Skeletal muscle satellite cell (primary cell): Measurements from ENCODE around the gene STK25.

Experiments
- H3K27me3 ChIP-seq: 2 replicates; pipeline ENCODE4 v1.7.0; 2013; ENCODE audit warnings: low read length; ENCODE audit not compliant: control insufficient read depth, insufficient read depth
- H3K36me3 ChIP-seq: 2 replicates; pipeline ENCODE4 v1.7.0; 2013; ENCODE audit warnings: mild to moderate bottlenecking, control low read depth, low read length; ENCODE audit not compliant: insufficient read depth
- H3K4me1 ChIP-seq: 2 replicates; pipeline ENCODE4 v1.7.0; 2013; ENCODE audit warnings: low read length; ENCODE audit not compliant: control insufficient read depth, insufficient read depth
- H3K4me2 ChIP-seq: 2 replicates; pipeline ENCODE4 v1.7.0; 2013; ENCODE audit warnings: mild to moderate bottlenecking, low read length
- H3K4me3 ChIP-seq: 2 replicates; pipeline ENCODE4 v1.7.0; 2013; ENCODE audit warnings: low read length
- H3K9ac ChIP-seq: 2 replicates; pipeline ENCODE4 v1.7.0; 2013; ENCODE audit warnings: mild to moderate bottlenecking, low read depth, low read length, moderate library complexity
- H3K9me3 ChIP-seq: replicated peaks from 2 replicates; pipeline ENCODE4 v1.7.0; 2013; ENCODE audit warnings: mild to moderate bottlenecking, control low read depth, low read length

The STK25 gene

GRCh38 chr2:241489088-241489487, 19.3 kb downstream of the STK25 start:
- H3K4me2 ChIP-seq = no peak overlapping the region
- H3K9me3 ChIP-seq = no peaks in the 10 kb centered on the region
- no peak overlapping the region for H3K9ac ChIP-seq
- no peak overlapping the region for H3K4me3 ChIP-seq
- peaks cover 3% of the 10 kb centered on the region for H3K4me1 ChIP-seq
- no peaks in the 10 kb centered on the region for H3K27me3 ChIP-seq
- peaks cover 15% of the 10 kb centered on the region for H3K36me3 ChIP-seq

GRCh38 chr2:241485172-241485911, 23.0 kb downstream of the STK25 start:
- no peak overlapping the region for H3K9ac ChIP-seq

GRCh38 chr2:241483305-241483704, 25.1 kb downstream of the STK25 start:
- no peaks in the 10 kb centered on the region for H3K9me3 ChIP-seq
- H3K36me3 ChIP-seq = peaks cover 6% of the 10 kb centered on the region
- no peak overlapping the region for H3K4me2 ChIP-seq
- H3K4me3 ChIP-seq = no peak overlapping the region
- no peak overlapping the region for H3K9ac ChIP-seq
- H3K27me3 ChIP-seq = no peaks in the 10 kb centered on the region
- no peaks in the 10 kb centered on the region for H3K4me1 ChIP-seq

More at GRCh38 chr2:241485172-241485911, 23.0 kb downstream of the STK25 start:
- Histone ChIP-seq H3K27me3 (no peaks in the 10 kb centered on the region), H3K36me3 (no peaks in the 10 kb centered on the region), H3K4me2 (no peak overlapping the region), H3K4me3 (no peak overlapping the region), H3K9me3 (no peaks in the 10 kb centered on the region), H3K4me1 (no peaks in the 10 kb centered on the region)

GRCh38 chr2:241482126-241482955, 26.0 kb downstream of the STK25 start:
- Histone ChIP-seq H3K4me3 (no peak overlapping the region), H3K4me2 (no peak overlapping the region), H3K9ac (no peak overlapping the region), H3K4me1 (no peaks in the 10 kb centered on the region), H3K27me3 (no peaks in the 10 kb centered on the region), H3K36me3 (peaks cover 6% of the 10 kb centered on the region), H3K9me3 (no peaks in the 10 kb centered on the region)

- H3K4me3 ChIP-seq = no peak overlapping the region
- H3K4me2 ChIP-seq = no peak overlapping the region
- H3K27me3 ChIP-seq = no peaks in the 10 kb centered on the region
- H3K9me3 ChIP-seq = no peaks in the 10 kb centered on the region
- peaks cover 6% of the 10 kb centered on the region for H3K36me3 ChIP-seq
- H3K9ac ChIP-seq = no peak overlapping the region
- no peaks in the 10 kb centered on the region for H3K4me1 ChIP-seq
Observed at GRCh38 chr2:241481687-241482086, 26.7 kb downstream of the STK25 start.

GRCh38 chr2:241479026-241479898, 29.1 kb downstream of the STK25 start:
- Histone ChIP-seq H3K9me3 (no peaks in the 10 kb centered on the region), H3K4me3 (no peak overlapping the region), H3K36me3 (peaks cover 6% of the 10 kb centered on the region), H3K27me3 (no peaks in the 10 kb centered on the region), H3K4me2 (no peak overlapping the region), H3K4me1 (no peaks in the 10 kb centered on the region), H3K9ac (no peak overlapping the region)

GRCh38 chr2:241478166-241478565, 30.2 kb downstream of the STK25 start:
- no peak overlapping the region for H3K9ac ChIP-seq
- no peaks in the 10 kb centered on the region for H3K9me3 ChIP-seq
- H3K27me3 ChIP-seq = no peaks in the 10 kb centered on the region
- H3K4me1 ChIP-seq = no peaks in the 10 kb centered on the region
- no peak overlapping the region for H3K4me2 ChIP-seq
- peaks cover 6% of the 10 kb centered on the region for H3K36me3 ChIP-seq
- H3K4me3 ChIP-seq = no peak overlapping the region

GRCh38 chr2:241475267-241475666, 33.1 kb downstream of the STK25 start:
- no peaks in the 10 kb centered on the region for H3K9me3 ChIP-seq
- no peak overlapping the region for H3K4me3 ChIP-seq
- H3K4me1 ChIP-seq = no peaks in the 10 kb centered on the region
- peaks cover 6% of the 10 kb centered on the region for H3K36me3 ChIP-seq
- H3K4me2 ChIP-seq = no peak overlapping the region
- no peak overlapping the region for H3K9ac ChIP-seq
- H3K27me3 ChIP-seq = no peaks in the 10 kb centered on the region

- no peaks in the 10 kb centered on the region for H3K9me3 ChIP-seq
- no peak overlapping the region for H3K4me2 ChIP-seq
- no peaks in the 10 kb centered on the region for H3K27me3 ChIP-seq
- no peak overlapping the region for H3K9ac ChIP-seq
- no peak overlapping the region for H3K4me3 ChIP-seq
- peaks cover 1% of the 10 kb centered on the region for H3K36me3 ChIP-seq
- H3K4me1 ChIP-seq = no peaks in the 10 kb centered on the region
Observed at GRCh38 chr2:241473399-241473798, 35.0 kb downstream of the STK25 start.

GRCh38 chr2:241469746-241470145, 38.6 kb downstream of the STK25 start:
- H3K9ac ChIP-seq = no peak overlapping the region
- no peaks in the 10 kb centered on the region for H3K4me1 ChIP-seq
- H3K36me3 ChIP-seq = no peaks in the 10 kb centered on the region
- no peak overlapping the region for H3K4me2 ChIP-seq
- H3K9me3 ChIP-seq = no peaks in the 10 kb centered on the region
- H3K4me3 ChIP-seq = no peak overlapping the region
- no peaks in the 10 kb centered on the region for H3K27me3 ChIP-seq

GRCh38 chr2:241468476-241468781, 40.0 kb downstream of the STK25 start:
- Histone ChIP-seq H3K4me3 (no peak overlapping the region), H3K4me2 (no peak overlapping the region), H3K9ac (no peak overlapping the region), H3K9me3 (no peaks in the 10 kb centered on the region), H3K36me3 (no peaks in the 10 kb centered on the region), H3K27me3 (no peaks in the 10 kb centered on the region), H3K4me1 (no peaks in the 10 kb centered on the region)
